Choroid plexus epithelial cell (primary cell): Measurements from ENCODE around the gene TLE2.
"Not testable (repeated sequence)": the region's sequence is repeated elsewhere in the genome, so short reads cannot be mapped to it uniquely, and the experiment has no call there.

Experiments used
- DNase-seq: peaks from one replicate; pipeline ENCODE4 v3.0.0-alpha.2; 2010; ENCODE audit warnings: low read depth
- H3K4me3 ChIP-seq: 2 replicates; pipeline ENCODE4 v1.5.1; 2011; ENCODE audit warnings: low read depth, mild to moderate bottlenecking, control low read depth, low read length, moderate library complexity
- TF ChIP-seq, protein P1 (sequence below): conservative IDR thresholded peaks from 2 replicates; pipeline ENCODE4 v1.5.1; 2011; ENCODE audit warnings: low read depth, mild to moderate bottlenecking, control low read depth, inconsistent platforms, low read length, moderate library complexity

TLE2 gene

DNA sequence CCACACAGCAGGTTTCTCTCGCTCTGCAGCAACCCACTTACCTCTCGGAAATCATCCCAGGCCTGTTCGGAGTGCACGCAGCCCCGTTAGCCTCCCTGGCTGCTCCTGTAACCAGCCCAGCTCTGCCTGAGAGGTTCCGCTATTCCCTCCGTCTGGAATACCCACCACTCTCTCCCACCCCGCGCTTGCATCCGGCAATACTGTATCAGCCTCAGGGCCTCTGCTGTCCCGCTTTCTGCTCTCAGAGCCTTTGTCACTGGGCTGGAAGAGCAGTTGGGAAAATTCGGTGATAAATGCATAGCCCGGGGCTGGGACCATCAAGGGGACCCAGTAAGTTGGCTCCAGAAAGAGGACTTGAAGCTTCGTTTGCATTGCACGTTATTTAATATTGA is 52.5 kb downstream of the TLE2 start:
- no peak for DNase-seq
- H3K4me3 ChIP-seq = peak overlapping the region; percentile 58
- TF ChIP-seq, protein P1, sequence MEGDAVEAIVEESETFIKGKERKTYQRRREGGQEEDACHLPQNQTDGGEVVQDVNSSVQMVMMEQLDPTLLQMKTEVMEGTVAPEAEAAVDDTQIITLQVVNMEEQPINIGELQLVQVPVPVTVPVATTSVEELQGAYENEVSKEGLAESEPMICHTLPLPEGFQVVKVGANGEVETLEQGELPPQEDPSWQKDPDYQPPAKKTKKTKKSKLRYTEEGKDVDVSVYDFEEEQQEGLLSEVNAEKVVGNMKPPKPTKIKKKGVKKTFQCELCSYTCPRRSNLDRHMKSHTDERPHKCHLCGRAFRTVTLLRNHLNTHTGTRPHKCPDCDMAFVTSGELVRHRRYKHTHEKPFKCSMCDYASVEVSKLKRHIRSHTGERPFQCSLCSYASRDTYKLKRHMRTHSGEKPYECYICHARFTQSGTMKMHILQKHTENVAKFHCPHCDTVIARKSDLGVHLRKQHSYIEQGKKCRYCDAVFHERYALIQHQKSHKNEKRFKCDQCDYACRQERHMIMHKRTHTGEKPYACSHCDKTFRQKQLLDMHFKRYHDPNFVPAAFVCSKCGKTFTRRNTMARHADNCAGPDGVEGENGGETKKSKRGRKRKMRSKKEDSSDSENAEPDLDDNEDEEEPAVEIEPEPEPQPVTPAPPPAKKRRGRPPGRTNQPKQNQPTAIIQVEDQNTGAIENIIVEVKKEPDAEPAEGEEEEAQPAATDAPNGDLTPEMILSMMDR = no peak

DNA sequence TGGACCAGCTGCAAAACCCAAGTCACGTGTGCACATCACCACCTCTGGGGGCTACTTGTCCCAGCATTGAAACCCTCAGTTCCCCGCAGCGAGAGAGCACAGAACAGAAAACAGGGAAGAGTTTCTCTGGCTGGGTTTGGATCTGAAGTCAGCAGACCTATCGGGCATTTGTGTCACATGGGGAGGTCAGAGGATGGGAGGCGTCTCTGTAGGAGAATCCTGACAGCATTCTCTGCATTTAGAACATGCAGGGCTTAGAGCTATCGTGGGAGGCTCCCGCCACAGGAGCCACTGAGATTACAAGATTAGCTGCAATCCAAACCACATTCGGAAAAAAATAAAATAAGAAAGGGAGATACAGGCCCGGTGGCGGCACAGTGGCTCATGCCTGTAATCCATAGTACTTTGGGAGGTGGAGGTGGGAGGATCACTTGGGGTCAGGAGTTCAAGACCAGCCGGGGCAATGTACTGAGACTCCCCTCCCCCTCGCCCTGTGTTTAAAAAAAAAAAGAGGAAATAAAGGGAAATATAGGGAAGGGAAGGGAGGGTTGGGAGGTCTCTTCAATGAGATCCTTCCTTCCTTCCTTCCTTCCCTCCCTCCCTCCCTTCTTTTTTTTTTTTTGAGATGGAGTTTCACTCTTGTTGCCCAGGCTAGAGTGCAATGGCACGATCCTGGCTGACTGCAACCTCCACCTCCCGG is 54.6 kb downstream of the TLE2 start:
- H3K4me3 ChIP-seq = no peak overlapping the region
- TF ChIP-seq, protein P1 = no peak
- DNase-seq = peak; percentile 78

DNA sequence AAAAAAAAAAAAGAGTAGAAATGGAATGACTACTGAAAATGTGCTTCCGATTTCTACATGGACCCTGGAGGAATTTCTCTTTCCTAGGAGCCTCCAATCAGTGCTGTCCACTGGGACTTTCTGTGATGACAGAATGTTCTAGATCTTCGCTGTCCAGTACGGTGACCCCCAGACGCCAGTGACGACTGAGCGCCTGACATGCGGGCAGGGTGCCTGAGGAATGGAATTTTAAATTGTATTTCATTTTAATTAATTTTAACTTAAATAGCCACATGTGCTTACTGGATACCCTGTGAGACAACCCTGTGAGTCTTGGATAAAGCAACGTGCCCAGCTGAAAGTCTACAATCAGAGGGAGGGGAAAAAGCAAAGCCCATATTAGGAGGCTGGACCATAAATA is 55.9 kb downstream of the TLE2 start:
- DNase-seq = peak; percentile 60
- TF ChIP-seq, protein P1 = no peak
- no peak overlapping the region for H3K4me3 ChIP-seq

DNA sequence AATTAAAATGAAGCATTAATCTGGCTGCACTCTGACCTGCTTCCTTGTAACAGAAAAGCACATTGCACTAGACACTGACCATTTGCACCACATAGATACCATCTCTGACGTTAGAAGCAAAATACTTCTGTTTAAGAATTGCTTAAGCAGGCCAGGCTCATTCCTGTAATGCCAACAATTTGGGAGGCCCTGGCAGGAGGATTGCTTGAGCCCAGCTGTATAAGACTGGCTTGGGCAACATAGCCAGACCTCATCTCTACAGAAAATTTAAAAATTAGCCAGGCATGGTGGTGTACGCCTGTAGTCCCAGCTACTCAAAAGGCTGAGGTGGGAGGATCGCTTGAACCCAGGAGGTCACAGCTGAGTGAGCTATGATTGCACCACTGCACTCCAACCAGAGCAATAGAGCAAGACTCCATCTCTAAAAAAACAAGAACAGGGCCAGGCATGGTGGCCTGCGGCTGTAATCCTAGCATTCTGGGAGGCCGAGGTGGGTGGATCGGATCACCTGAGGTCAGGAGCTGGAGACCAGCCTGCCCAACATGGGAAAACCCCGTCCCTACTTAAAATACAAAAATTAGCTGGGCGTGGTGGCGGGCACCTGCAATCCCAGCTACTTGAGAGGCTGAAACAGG is 58.8 kb downstream of the TLE2 start:
- no peak overlapping the region for H3K4me3 ChIP-seq
- TF ChIP-seq, protein P1 = no peak
- DNase-seq = peak; percentile 61

DNA sequence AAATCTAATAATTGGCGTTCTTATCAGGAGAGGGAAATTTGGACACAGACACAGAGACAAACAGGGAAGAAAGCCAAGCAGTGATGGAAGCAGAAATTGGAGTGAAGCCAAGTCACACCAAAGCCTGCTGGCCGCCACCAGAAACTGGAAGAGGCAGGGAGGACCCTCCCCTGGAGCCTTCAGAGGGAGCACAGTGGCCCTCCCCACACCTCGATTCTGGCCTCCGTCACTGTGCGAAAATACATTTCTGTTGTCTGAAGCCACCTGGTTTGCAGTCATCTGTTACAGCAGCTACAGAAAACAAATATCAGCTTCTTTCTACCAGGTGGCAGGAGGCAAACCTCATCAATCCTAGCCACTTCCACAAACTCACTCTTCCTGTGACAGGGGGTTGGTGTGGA is 60.0 kb downstream of the TLE2 start:
- peak; percentile 44 for DNase-seq
- no peak overlapping the region for H3K4me3 ChIP-seq
- TF ChIP-seq, protein P1 = no peak

DNA sequence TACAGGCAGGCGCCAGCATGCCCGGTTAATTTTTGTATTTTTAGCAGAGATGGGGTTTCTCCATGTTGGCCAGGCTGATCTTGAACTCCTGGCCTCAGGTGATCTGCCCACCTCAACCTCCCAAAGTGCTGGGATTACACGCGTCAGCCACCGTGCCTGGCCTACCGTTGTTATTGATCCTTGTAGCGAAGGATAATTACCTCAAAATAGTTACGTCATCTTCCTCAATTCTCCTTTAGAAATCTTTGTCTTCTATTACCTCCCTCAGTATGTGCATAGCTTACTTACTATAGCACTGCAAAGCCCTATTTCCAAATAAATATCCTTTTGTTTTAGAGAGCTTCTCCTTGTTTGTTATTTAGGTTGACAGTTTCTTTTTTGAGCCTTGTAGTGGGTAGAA is 61.1 kb downstream of the TLE2 start:
- no peak overlapping the region for H3K4me3 ChIP-seq
- no peak for DNase-seq
- TF ChIP-seq, protein P1 = no peak

DNA sequence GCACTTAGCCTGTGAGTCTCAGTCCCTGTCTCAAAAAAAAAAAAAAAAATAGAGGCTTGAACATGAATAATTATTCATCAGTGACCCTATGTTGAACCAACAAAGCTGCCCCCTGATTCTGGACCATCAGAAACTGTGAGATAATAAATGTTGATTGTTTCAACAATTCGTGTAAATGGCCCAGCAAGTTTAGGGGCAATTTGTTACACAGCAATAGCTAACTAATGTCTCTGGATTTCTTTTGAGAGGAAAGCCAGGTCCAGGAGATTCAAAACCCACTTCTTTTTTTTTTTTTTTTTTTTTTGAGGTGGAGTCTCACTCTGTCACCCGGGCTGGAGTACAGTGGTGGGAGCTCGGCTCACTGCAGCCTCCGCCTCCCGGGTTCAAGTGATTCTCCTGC is 64.2 kb downstream of the TLE2 start:
- TF ChIP-seq, protein P1 = no peak
- no peak overlapping the region for H3K4me3 ChIP-seq
- no peak for DNase-seq

DNA sequence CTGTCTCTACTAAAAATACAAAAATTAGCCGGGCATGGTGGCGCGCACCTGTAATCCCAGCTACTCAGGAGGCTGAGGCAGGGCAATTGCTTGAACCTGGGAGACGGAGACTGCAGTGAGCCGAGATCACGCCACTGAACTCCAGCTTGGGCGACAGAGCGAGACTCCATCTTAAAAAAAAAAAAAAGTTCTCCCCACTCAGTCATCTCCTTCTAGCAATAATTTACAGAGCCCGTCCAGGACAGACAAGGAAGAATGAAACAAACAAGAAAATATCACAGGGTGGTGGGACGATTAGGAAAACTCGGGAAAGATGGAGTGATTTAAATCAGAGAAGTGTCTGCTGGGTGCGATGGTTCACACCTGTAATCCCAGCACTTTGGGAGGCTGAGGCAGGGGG is 65.4 kb downstream of the TLE2 start:
- DNase-seq, H3K4me3 ChIP-seq: not testable (repeated sequence)
